ENCODE measurements around the gene DPF3.

DNA sequence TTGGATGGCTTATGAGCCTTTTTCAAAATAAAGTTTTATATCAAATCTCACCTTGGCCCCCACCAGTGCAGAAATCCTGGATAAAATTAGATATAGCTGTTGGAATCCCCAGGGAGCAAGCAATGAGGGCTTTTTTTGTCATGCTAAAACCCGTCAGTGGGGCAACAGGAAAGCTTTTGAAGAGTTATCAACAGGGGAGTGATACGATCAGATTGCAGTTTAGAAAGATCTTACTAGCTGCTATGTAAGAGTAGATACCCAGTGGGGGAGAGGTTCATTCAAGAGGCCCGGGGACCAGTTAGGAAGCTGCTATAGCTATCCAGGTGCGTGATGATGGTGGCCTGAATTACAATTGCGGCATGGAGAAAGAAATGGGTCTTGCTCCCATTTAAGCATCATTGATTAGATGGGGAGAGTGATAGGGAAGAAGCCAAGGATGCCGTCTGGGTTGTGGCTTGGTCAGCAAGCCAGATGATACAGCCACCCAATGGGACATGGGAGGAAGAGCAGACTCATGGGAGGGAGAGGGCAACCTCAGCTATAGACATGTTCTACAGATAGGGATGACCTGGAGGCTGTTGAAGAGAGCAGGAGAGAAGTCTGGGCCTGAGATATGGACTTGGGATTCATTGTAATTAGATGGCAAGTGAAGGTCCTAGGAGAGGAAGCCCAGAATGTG is 272.4 kb downstream of the DPF3 start:
- TF ChIP-seq, protein P1, sequence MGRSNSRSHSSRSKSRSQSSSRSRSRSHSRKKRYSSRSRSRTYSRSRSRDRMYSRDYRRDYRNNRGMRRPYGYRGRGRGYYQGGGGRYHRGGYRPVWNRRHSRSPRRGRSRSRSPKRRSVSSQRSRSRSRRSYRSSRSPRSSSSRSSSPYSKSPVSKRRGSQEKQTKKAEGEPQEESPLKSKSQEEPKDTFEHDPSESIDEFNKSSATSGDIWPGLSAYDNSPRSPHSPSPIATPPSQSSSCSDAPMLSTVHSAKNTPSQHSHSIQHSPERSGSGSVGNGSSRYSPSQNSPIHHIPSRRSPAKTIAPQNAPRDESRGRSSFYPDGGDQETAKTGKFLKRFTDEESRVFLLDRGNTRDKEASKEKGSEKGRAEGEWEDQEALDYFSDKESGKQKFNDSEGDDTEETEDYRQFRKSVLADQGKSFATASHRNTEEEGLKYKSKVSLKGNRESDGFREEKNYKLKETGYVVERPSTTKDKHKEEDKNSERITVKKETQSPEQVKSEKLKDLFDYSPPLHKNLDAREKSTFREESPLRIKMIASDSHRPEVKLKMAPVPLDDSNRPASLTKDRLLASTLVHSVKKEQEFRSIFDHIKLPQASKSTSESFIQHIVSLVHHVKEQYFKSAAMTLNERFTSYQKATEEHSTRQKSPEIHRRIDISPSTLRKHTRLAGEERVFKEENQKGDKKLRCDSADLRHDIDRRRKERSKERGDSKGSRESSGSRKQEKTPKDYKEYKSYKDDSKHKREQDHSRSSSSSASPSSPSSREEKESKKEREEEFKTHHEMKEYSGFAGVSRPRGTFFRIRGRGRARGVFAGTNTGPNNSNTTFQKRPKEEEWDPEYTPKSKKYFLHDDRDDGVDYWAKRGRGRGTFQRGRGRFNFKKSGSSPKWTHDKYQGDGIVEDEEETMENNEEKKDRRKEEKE (IDR thresholded peaks at IDR 0.05), result no peak
- TF ChIP-seq ZNF775 (CRISPR knock-in tag; IDR thresholded peaks at IDR 0.05; ENCODE audit: borderline replicate concordance) (no peak), SIN3A (IDR thresholded peaks at IDR 0.05; ENCODE audit: borderline replicate concordance, low read depth, low read length) (no peak)
- TF ChIP-seq, protein P2, sequence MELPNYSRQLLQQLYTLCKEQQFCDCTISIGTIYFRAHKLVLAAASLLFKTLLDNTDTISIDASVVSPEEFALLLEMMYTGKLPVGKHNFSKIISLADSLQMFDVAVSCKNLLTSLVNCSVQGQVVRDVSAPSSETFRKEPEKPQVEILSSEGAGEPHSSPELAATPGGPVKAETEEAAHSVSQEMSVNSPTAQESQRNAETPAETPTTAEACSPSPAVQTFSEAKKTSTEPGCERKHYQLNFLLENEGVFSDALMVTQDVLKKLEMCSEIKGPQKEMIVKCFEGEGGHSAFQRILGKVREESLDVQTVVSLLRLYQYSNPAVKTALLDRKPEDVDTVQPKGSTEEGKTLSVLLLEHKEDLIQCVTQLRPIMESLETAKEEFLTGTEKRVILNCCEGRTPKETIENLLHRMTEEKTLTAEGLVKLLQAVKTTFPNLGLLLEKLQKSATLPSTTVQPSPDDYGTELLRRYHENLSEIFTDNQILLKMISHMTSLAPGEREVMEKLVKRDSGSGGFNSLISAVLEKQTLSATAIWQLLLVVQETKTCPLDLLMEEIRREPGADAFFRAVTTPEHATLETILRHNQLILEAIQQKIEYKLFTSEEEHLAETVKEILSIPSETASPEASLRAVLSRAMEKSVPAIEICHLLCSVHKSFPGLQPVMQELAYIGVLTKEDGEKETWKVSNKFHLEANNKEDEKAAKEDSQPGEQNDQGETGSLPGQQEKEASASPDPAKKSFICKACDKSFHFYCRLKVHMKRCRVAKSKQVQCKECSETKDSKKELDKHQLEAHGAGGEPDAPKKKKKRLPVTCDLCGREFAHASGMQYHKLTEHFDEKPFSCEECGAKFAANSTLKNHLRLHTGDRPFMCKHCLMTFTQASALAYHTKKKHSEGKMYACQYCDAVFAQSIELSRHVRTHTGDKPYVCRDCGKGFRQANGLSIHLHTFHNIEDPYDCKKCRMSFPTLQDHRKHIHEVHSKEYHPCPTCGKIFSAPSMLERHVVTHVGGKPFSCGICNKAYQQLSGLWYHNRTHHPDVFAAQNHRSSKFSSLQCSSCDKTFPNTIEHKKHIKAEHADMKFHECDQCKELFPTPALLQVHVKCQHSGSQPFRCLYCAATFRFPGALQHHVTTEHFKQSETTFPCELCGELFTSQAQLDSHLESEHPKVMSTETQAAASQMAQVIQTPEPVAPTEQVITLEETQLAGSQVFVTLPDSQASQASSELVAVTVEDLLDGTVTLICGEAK (IDR thresholded peaks at IDR 0.05), result no peak
- TF ChIP-seq, protein P2 (CRISPR knock-in tag; IDR thresholded peaks at IDR 0.05), result no peak
